Mesothelial cell of epicardium (in vitro differentiated cells): Measurements from ENCODE around the gene IFI44L. TPM values are rescaled to one million over a fixed set of nuclear protein-coding genes. Genes with fewer than 3 reads are reported as not detected.
A peak's percentile ranks its signal among the peaks of the same experiment; 100 is the strongest.

Experiments used
- DNase-seq, 2 experiments: peaks; one replicate each; pipeline ENCODE4 v3.0.0; 2021; ENCODE audit warnings: low spot score in 2 of 2; ENCODE audit not compliant: unreplicated experiment in 2 of 2
- H3K27ac Mint-ChIP-seq: 2 replicates; pipeline ENCODE4 v1.8.0; 2021; ENCODE audit warnings: mixed read lengths
- H3K27me3 Mint-ChIP-seq: 2 replicates; pipeline ENCODE4 v1.8.0; 2021; ENCODE audit warnings: low read depth, mixed read lengths
- H3K36me3 Mint-ChIP-seq: 2 replicates; pipeline ENCODE4 v1.8.0; 2021; ENCODE audit warnings: mixed read lengths
- H3K4me1 Mint-ChIP-seq: 2 replicates; pipeline ENCODE4 v1.8.0; 2021; ENCODE audit warnings: mixed read lengths
- H3K4me3 Mint-ChIP-seq: 2 replicates; pipeline ENCODE4 v1.8.0; 2021; ENCODE audit warnings: mild to moderate bottlenecking, moderate library complexity, mixed read lengths
- H3K9me3 Mint-ChIP-seq: 2 replicates; pipeline ENCODE4 v1.8.0; 2021; ENCODE audit warnings: mixed read lengths
- CTCF ChIP-seq: fragments of 200-600 bp; sonication (generic); IDR thresholded peaks from one replicate; pipeline ENCODE4 v1.5.0; 2021; ENCODE audit warnings: antibody characterized with exemption; ENCODE audit not compliant: unreplicated experiment
- total RNA-seq: library from RNA; stranded (reverse); gene quantifications from 3 replicates; pipeline ENCODE4 v1.2.1, GENCODE V29; 2021

Gene IFI44L
- total RNA-seq, 1 donor from 2014 or later, result 105 TPM

GRCh38 chr1:78622548-78622947, 2.3 kb downstream of the IFI44L start:
- Mint-ChIP-seq H3K36me3 (peaks cover 13% of the 10 kb centered on the region), H3K4me1 (peaks cover 47% of the 10 kb centered on the region), H3K4me3 (peak overlapping the region; percentile 51), H3K9me3 (peaks cover 9% of the 10 kb centered on the region), H3K27ac (peak overlapping the region; percentile 19), H3K27me3 (no peaks in the 10 kb centered on the region)
- DNase-seq, result no peak
- no peak for TF ChIP-seq CTCF

- no peak for TF ChIP-seq CTCF
- no peak for DNase-seq
- Mint-ChIP-seq H3K36me3 (peaks cover 16% of the 10 kb centered on the region), H3K4me3 (no peak overlapping the region), H3K9me3 (peaks cover 9% of the 10 kb centered on the region), H3K27me3 (no peaks in the 10 kb centered on the region), H3K27ac (no peak overlapping the region), H3K4me1 (peaks cover 44% of the 10 kb centered on the region)
Measured at GRCh38 chr1:78624035-78624434, 3.8 kb downstream of the IFI44L start.

- H3K4me3 Mint-ChIP-seq, result no peak overlapping the region
- no peak for DNase-seq
Measured at GRCh38 chr1:78627321-78627720, 7.1 kb downstream of the IFI44L start.

GRCh38 chr1:78630600-78630999, 10.4 kb downstream of the IFI44L start:
- TF ChIP-seq CTCF, result no peak
- no peak overlapping the region for H3K27ac Mint-ChIP-seq
- peaks cover 19% of the 10 kb centered on the region for H3K4me1 Mint-ChIP-seq
- DNase-seq, result no peak
- H3K36me3 Mint-ChIP-seq, result peaks cover 9% of the 10 kb centered on the region
- peaks cover 12% of the 10 kb centered on the region for H3K9me3 Mint-ChIP-seq
- H3K4me3 Mint-ChIP-seq, result no peak overlapping the region
- H3K27me3 Mint-ChIP-seq, result peaks cover 15% of the 10 kb centered on the region

More at GRCh38 chr1:78627321-78627720, 7.1 kb downstream of the IFI44L start:
- TF ChIP-seq CTCF, result no peak
- Mint-ChIP-seq H3K4me1 (peaks cover 25% of the 10 kb centered on the region), H3K27me3 (peaks cover 3% of the 10 kb centered on the region), H3K9me3 (peaks cover 9% of the 10 kb centered on the region), H3K36me3 (peaks cover 18% of the 10 kb centered on the region), H3K27ac (peak overlapping the region; percentile 59)

GRCh38 chr1:78633209-78633608, 13.0 kb downstream of the IFI44L start:
- DNase-seq, result no peak
- Mint-ChIP-seq H3K27me3 (peaks cover 22% of the 10 kb centered on the region), H3K9me3 (peaks cover 27% of the 10 kb centered on the region), H3K4me1 (peaks cover 5% of the 10 kb centered on the region), H3K4me3 (no peak overlapping the region), H3K27ac (no peak overlapping the region), H3K36me3 (peaks cover 24% of the 10 kb centered on the region)
- no peak for TF ChIP-seq CTCF

GRCh38 chr1:78640462-78640861, 20.2 kb downstream of the IFI44L start:
- DNase-seq, result no peak
- Mint-ChIP-seq H3K9me3 (peaks cover 38% of the 10 kb centered on the region), H3K27me3 (peaks cover 19% of the 10 kb centered on the region), H3K4me3 (no peak overlapping the region), H3K36me3 (peaks cover 66% of the 10 kb centered on the region), H3K4me1 (no peaks in the 10 kb centered on the region), H3K27ac (no peak overlapping the region)
- TF ChIP-seq CTCF, result no peak
